CD4-positive, alpha-beta T cell treated with Interleukin-12 subunit alpha and Interleukin-12 subunit beta, for 1 hour (primary cell): ENCODE results near the gene TWF2.

ENCODE experiments used
- DNase-seq: peaks from one replicate; pipeline ENCODE4 v3.0.0-alpha.2; 2020

The TWF2 gene

DNA sequence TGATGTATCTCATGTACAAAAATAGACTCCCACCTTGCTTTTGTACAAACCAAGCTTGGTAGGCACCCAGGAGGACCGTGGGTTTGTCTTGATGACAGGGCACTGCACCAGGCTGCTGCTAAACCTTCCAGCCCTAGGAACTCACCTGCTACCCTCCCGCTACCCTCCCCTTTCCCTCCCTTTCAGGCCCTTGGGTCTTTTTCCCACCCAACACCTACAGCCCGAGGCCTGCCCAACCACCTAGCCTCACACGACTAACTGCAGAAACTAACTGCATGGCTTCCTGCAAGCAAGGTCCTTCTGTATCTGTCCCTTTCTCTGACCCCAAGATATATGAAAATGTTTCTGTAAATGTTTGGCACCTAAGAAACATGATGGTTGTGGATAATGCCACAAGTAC, 17.7 kb upstream of the TWF2 start:
- no peak for DNase-seq

GRCh38 chr3:52256159-52256558, 17.2 kb upstream of the TWF2 start:
- DNase-seq, result no peak

DNA sequence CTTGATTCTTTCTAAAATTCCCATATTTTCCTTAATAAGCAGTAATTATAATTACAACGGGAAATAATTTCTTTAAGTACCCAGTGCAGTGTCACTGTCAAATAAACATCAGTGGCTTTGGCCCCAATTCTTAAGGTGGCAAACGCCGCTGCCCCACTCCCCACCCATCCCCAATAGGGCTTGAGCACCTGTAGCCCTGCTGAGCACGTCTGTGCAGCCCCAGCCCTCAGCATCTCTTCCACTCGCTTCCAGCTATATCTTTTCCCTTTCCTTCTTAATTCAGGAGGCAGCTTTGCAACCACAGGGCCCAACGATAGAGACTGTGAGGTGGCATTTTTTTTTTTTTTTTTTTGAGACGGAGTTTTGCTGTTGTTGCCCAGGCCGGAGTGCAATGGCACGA, 15.7 kb upstream of the TWF2 start:
- no peak for DNase-seq

DNA sequence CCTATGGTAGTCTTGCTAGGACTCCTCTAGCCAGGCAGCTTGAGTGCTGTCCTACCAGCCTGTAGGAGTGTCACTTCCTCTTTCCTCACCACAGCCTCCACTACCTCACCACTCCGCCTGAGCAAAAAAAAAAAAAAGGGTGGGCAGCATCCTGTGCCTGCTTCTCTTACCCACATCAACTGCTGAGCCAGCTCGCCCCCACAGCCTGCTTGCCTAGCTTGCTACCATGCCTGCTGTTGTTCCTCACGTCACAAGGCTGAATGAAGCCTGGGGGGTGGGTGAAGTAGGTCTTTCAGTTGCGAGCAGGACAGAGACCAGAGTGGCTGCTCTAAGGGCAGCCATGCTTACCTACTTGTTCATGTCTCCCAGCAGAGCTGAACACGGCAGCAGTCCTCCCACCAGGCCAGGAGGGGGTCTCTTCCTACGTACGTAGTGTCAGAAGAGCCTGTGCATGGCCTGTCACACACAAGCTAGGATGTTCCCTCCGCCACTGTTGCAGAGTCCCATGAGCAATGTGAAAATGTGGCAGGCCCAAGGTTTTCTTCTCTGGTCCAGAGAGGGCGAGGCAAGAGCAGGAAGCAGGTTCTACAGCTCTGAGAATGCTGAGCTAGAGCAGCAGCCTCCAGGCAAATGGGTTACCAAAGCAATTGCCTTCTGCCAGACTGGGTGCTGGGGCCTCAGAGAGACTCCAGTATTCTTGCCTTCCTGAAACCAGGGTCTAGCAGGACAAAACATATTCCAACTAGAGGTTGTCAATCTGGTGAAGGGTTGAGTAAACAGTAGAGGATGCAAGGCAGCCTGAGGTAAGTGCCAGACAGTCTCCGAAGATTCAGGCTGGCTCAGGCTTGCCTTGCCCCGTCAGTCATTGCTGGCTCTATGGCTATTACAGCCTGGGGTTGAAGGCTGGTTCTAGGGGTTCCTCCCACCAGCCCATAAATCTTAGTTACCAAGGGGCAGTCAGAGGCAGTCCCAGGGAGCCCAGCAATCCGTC, 14.7 kb upstream of the TWF2 start:
- peak; percentile 87 for DNase-seq

DNA sequence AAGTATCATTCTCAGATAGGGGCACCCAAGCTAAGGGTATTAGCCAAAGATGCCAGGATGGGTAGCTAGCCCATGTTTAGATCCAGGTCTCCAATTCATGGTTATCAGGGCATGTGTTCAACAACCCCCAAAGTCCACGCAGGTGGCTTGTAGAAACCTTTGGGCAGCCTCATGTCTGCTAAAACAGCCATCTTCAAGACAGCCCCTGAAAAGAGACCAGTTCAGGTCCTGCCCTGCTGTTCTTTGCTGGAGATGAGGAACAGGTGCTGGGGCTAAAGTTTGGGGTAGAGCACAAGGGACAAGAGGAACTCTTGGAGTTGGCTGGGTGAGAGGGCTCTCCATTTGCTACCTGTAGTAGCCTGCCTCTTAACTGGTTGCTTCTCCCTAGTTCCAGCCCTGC, 11.2 kb upstream of the TWF2 start:
- DNase-seq, result no peak

GRCh38 chr3:52249683-52250082, 10.7 kb upstream of the TWF2 start:
- DNase-seq, result no peak

DNA sequence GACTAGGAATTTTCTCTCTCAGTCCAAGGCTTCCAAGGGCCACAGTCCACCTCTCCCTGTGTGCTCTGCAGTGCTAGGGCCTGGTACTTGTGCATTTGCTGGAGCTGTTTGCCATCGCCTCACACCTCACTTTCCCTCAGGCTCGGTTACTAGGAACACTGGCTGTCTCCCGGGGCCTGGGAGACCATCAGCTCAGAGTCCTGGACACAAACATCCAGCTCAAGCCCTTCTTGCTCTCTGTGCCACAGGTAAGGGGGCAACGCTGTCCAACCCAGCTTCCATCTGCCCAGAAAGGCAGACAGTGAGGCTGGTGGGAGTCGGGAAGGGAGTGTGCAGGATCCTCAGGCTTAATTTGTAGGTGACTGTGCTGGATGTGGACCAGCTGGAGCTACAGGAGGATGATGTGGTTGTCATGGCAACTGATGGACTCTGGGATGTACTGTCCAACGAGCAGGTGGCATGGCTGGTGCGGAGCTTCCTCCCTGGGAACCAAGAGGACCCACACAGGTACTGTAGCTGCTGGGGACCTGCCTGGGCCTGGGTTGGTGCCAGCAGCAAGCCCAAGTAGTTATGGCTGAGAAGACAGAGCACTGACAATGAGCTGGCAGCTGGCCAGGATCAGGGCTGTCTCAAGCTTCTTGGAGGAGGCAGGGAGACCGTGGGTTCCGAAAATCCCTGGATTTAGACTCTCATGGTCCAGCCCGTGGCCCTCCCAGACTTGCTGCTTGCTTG, 10.0 kb upstream of the TWF2 start:
- no peak for DNase-seq

DNA sequence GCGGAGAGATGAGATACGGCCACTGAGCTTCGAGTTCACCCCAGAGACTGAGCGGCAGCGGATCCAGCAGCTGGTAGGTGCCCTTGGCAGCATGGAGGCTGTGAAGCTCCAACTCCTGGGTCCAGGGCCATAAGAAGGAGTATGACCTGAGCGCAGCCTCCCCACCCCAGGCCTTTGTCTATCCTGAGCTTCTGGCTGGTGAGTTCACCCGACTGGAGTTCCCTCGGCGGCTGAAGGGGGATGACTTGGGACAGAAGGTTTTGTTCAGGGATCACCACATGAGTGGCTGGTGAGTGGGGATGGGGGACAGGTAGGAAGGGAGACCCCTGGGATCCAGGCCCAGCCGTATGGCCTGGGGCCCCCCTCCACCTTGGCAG, 9.2 kb upstream of the TWF2 start:
- no peak for DNase-seq

DNA sequence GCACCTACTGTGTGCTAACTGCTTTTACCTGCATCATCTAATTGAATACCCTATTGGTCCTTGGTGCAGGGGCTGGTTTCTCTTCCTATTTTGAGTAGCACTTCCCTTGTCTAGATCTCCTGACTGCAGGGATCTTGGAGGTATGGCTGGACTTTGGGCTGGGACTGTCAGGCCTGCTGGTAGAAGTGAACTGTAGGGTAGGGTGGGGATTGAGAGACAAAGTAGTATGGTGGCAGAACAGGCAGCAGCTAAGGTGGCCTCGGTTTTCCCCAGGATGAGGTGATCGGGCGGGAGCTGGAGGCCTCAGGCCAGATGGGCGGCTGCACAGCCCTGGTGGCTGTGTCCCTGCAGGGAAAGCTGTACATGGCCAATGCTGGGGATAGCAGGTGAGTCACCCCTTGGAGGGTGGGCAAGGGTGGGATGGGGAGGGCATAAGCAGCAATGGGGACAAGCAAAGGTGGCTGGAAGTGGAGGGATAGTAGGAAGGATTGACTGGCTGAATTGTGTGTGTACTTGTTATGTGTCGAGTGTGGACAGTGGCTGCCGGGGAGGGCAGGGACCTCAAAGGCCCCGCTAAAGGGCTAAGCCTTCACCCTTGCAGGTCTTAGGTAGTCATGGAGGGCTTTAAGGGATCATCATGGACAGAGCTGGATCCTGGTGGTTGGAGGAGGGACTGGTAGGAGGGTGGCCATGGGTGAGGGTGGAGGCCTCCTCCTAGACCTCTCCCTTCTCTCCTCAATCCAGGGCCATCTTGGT, 8.6 kb upstream of the TWF2 start:
- no peak for DNase-seq

GRCh38 chr3:52246728-52247408, 7.9 kb upstream of the TWF2 start:
- DNase-seq, result no peak

DNA sequence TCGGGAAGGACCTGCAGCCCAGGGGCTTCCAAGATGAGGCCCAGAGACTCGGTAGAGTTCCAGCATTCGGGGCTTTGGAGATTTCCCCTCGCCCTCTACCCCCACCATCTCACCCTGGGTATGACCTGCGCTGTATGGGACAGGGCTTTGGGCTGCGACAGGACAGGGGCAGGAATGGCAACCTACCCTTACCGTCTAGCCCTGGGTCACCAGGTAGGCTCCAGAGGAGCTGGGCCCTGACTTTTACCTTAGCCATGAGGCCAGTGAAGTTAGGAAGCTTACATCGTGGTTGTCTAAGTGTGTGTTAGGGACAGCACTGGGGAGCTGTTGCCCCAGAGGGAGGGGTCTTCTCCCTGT, 7.3 kb upstream of the TWF2 start:
- no peak for DNase-seq

DNA sequence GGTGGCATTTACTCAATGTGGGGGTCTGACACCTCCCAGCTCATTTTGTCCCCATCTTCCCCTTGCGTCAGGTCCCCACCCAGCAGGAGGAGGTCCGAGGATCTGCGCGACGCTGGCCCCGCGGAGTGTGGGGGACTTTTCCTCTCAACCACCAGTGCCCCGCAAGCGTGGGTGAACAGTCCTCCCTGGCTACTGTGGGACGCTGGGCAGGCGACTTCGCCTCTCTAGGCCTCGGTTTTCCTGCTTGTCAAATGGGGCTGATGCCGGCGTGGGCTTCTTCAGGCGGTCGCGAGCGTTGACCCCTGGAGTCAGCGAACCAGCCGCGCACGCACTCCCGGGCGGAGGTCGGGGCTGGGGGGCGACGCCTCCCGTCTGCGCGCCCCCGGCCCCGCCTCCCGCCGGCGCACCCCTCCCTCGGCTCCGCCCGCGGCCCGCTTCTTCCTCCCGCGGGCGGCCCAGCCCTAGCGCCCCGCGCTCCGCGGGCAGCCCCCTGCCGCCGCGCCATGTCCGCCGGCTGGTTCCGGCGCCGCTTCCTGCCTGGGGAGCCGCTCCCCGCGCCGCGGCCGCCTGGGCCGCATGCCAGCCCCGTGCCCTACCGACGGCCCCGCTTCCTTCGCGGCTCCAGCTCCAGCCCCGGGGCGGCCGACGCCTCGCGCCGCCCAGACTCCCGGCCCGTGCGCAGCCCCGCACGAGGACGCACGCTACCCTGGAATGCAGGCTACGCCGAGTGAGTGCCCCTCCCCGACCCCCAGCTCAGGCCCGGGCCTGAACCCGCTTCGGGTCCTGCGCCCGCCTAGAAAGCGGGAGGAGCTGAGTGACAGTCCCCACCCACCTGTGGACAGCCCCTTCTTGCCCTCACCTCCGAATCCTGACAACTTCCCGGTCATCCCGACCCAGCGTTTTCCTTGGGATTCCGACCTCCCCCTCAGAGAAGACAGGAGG, 6.6 kb upstream of the TWF2 start, which contains the start of gene PPM1M:
Gene PPM1M (plus strand): TSS at position 438 of the 942 bp plus-strand sequence. CDS start 66 bp downstream, at position 504.
- peak; percentile 80 for DNase-seq

- DNase-seq, result no peak
Observed at GRCh38 chr3:52243791-52244628, 5.1 kb upstream of the TWF2 start.

DNA sequence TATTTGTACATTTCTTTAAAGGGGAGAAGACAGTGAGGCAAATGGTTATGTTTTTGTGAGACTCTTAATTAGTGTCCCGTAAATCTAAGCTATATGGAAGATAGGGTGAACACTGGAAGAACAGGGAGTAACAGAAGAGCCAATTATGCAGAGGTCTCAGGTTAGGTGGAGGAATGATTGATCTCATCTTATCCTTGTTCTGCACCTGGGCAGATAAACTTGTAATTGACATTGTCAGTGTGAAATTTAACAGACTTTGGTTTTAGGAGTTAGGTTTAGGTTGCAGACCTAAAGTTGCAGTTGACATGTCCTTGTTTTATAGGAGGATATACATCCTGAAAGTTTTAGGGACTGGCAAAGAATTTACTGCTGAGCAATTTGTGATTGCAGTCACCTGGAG, 3.1 kb upstream of the TWF2 start:
- no peak for DNase-seq

GRCh38 chr3:52240886-52241370, 2.0 kb upstream of the TWF2 start:
- DNase-seq, result no peak

DNA sequence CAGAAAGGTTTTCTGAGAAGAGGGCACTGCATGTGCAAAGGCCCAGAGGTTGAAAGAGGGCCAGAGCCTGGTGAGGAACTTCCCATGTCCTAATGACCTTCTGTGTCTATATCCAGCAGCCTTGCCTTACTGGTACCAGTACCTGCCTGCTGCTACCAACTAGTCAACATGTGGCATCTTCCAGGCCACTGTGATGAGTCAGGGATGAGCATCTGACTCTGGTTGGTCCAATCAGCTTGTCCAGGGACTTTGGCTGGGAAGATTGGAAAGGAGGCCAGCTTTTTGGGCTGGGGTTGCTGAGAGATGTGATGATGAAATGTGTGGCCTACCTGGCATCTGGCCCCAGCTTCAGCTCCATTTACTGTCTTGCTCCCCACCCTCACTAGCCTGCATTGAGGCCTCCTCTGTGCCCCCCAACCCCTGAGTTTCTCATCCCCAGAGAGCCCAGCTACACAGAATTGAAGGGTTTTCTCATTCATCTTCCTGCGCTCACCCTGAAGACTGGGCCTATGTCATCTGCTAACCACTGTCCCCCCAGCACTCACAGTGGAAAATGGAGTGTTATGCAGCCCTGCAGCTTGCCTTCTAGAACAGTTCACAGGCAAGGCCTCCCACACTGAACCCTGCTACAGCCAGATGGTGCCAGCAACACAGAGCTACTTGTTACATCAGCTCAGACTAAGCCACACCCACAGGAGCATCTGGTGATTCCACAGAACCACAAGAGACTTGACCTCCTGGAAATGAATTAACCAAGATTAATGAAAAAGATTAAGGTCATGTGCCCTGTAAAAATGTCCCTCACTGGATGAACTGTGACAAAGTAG, 1.3 kb upstream of the TWF2 start:
- DNase-seq, result peak; percentile 68

GRCh38 chr3:52238193-52238760, 681 bp downstream of the TWF2 start:
- no peak for DNase-seq

- DNase-seq, result no peak
Observed at GRCh38 chr3:52237657-52238172, 1.2 kb downstream of the TWF2 start.
